HUES6 (cell line): Measurements from ENCODE around the gene CUX1.
A peak's percentile ranks its signal among the peaks of the same experiment; 100 is the strongest.

Source experiments
- H3K27ac ChIP-seq: 2 replicates; pipeline ENCODE4 v1.7.0; 2013; ENCODE audit warnings: low read depth, mild to moderate bottlenecking, low read length, inconsistent platforms
- H3K27me3 ChIP-seq: 2 replicates; pipeline ENCODE4 v1.6.1; 2013; ENCODE audit warnings: low read length; ENCODE audit not compliant: control insufficient read depth, insufficient read depth
- H3K36me3 ChIP-seq: 2 replicates; pipeline ENCODE4 v1.6.1; 2013; ENCODE audit warnings: low read length; ENCODE audit not compliant: control insufficient read depth, insufficient read depth
- H3K4me1 ChIP-seq: 2 replicates; pipeline ENCODE4 v1.6.1; 2013; ENCODE audit warnings: low read length; ENCODE audit not compliant: control insufficient read depth, insufficient read depth
- H3K4me3 ChIP-seq: 2 replicates; pipeline ENCODE4 v1.5.1; 2013; ENCODE audit warnings: low read depth, low read length
- H3K9ac ChIP-seq: one replicate; pipeline ENCODE4 v1.6.1; 2013; ENCODE audit warnings: mild to moderate bottlenecking, low read length
- H3K9me3 ChIP-seq: 2 replicates; pipeline ENCODE4 v1.6.1; 2013; ENCODE audit warnings: low read depth, low read length; ENCODE audit not compliant: control insufficient read depth, insufficient read depth

The CUX1 gene

DNA sequence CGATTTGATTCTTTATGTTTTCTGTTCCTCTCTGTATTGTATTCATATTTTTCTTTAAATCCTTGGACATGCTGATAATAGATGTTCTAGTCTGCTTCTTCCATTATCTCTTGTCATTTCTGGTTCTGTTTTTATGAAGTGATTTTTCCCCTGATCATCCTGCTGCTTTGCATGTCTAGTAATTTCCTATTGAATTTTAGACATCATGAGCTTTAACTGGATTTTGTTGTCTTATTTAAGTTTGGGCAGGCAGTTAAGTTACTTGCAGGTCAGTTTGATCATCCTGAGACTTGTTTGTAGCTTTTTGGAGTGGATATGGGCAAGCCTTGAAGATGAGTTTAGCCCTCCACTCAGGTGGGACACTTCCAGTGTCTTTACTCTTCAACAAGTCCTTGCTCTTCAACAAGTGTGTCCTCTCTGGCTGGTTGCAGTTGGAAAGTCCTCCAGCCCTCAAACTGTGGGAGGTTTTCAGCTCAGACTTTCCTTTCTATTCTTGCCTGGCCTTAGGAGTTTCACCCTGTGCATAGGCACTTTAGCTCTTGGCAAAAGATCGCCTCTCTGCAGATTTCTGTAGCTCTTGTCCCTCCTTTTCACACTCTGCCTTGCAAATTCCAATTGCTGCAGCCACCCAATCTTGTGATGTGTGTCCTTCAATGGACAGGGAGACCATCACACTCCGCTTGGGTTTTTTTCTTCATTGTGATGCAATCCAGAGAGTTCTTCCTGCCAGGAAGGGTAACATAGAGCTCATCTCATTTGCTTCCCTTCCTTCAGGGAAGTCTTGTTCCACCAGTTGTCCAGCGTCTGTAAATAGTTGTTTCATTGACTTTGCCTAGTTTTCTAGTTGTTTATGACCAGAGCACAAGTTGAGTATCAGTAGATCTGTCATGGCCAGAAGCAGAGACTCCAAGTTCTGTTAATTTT, 272.0 kb downstream of the CUX1 start:
- Histone ChIP-seq H3K4me1 (peaks cover 32% of the 10 kb centered on the region), H3K4me3 (no peak overlapping the region), H3K27me3 (no peaks in the 10 kb centered on the region), H3K9ac (no peak overlapping the region), H3K9me3 (peaks cover 5% of the 10 kb centered on the region; the same call in 1 of the 2 replicates), H3K36me3 (peaks cover 11% of the 10 kb centered on the region), H3K27ac (no peak overlapping the region)

DNA sequence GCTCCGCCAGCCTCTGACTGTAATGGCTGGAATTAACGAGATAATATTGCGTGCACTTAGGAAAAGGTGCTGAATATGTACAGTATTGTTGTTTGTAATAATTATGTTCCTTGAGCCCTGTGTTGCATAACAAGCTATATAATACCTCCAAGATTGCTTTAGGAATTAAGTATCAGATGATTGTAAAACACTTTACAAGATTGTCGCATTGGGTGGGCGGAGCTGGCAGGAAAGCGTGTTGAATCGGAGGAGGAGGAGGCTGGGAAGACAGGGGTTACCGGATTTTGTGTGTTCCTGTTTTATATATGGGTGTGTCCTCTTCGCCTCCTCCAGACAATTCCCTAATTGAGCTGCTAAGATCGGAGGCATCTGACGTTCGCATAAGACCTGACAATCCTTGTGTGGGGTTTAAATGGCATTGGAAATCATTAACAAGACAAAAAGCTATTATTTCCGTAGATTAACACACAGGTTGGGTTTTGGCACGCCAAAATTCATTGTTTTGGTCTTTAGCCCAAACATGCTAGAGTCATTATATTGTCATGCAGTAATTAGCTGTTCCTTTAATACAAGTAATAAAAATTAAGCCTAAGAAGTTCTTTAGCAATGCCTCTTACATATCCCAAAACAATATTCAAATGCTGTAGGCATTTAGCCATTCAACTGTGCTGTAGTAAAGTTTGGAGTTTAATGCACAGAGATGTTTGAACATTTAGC, 276.3 kb downstream of the CUX1 start:
- no peak overlapping the region for H3K4me3 ChIP-seq

GRCh38 chr7:102094316-102094650, 276.9 kb downstream of the CUX1 start:
- no peaks in the 10 kb centered on the region for H3K9me3 ChIP-seq
- peaks cover 37% of the 10 kb centered on the region for H3K4me1 ChIP-seq
- H3K36me3 ChIP-seq: peaks cover 10% of the 10 kb centered on the region; the same call in 1 of the 2 replicates
- no peak overlapping the region for H3K9ac ChIP-seq
- 0 out of 2 replicates have a peak overlapping the region, but pooled peaks have one; percentile 26 for H3K27ac ChIP-seq
- no peak overlapping the region for H3K4me3 ChIP-seq
- no peaks in the 10 kb centered on the region for H3K27me3 ChIP-seq

More for the DNA sequence above, 276.3 kb downstream of the CUX1 start:
- H3K9me3 ChIP-seq: no peaks in the 10 kb centered on the region
- H3K27ac ChIP-seq: 0 out of 2 replicates have a peak overlapping the region, but pooled peaks have one; percentile 26
- H3K36me3 ChIP-seq: peaks cover 7% of the 10 kb centered on the region; the same call in 1 of the 2 replicates
- H3K27me3 ChIP-seq: no peaks in the 10 kb centered on the region
- peaks cover 38% of the 10 kb centered on the region for H3K4me1 ChIP-seq
- H3K9ac ChIP-seq: no peak overlapping the region

GRCh38 chr7:102095321-102096011, 278.0 kb downstream of the CUX1 start:
- no peak overlapping the region for H3K27ac ChIP-seq
- peaks cover 10% of the 10 kb centered on the region; the same call in 1 of the 2 replicates for H3K36me3 ChIP-seq
- no peaks in the 10 kb centered on the region for H3K27me3 ChIP-seq
- no peak overlapping the region for H3K9ac ChIP-seq
- peaks cover 30% of the 10 kb centered on the region for H3K4me1 ChIP-seq
- H3K9me3 ChIP-seq: no peaks in the 10 kb centered on the region
- H3K4me3 ChIP-seq: no peak overlapping the region

DNA sequence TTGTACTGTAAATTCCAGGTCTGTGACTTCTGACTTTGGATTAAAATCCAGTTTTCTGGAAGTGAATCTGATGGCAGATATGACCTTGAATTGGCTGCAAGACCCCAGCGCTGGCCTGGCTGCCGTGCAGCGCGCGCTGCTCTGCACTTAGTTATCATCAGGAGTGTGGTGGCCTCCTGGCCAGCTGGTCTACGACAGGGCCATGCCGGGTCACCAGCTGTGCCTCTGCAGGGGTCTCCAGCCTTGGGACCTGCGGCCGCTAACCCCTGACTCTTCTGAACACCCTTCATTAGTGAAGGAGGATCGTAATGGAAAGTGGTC, 278.5 kb downstream of the CUX1 start:
- Histone ChIP-seq H3K4me1 (peaks cover 30% of the 10 kb centered on the region), H3K36me3 (peaks cover 10% of the 10 kb centered on the region), H3K9ac (no peak overlapping the region), H3K4me3 (no peak overlapping the region), H3K27ac (no peak overlapping the region), H3K9me3 (no peaks in the 10 kb centered on the region), H3K27me3 (no peaks in the 10 kb centered on the region)

GRCh38 chr7:102096706-102097427, 279.4 kb downstream of the CUX1 start:
- H3K36me3 ChIP-seq: peaks cover 13% of the 10 kb centered on the region
- H3K27me3 ChIP-seq: no peaks in the 10 kb centered on the region
- H3K9ac ChIP-seq: no peak overlapping the region
- H3K9me3 ChIP-seq: no peaks in the 10 kb centered on the region
- H3K4me3 ChIP-seq: no peak overlapping the region
- H3K4me1 ChIP-seq: peaks cover 30% of the 10 kb centered on the region
- H3K27ac ChIP-seq: no peak overlapping the region

- no peaks in the 10 kb centered on the region for H3K27me3 ChIP-seq
- H3K9me3 ChIP-seq: no peaks in the 10 kb centered on the region
- no peak overlapping the region for H3K27ac ChIP-seq
- no peak overlapping the region for H3K4me3 ChIP-seq
- peaks cover 22% of the 10 kb centered on the region for H3K4me1 ChIP-seq
- H3K36me3 ChIP-seq: peaks cover 18% of the 10 kb centered on the region
- no peak overlapping the region for H3K9ac ChIP-seq
These were observed 280.3 kb downstream of the CUX1 start for GRCh38 chr7:102097601-102098161.

DNA sequence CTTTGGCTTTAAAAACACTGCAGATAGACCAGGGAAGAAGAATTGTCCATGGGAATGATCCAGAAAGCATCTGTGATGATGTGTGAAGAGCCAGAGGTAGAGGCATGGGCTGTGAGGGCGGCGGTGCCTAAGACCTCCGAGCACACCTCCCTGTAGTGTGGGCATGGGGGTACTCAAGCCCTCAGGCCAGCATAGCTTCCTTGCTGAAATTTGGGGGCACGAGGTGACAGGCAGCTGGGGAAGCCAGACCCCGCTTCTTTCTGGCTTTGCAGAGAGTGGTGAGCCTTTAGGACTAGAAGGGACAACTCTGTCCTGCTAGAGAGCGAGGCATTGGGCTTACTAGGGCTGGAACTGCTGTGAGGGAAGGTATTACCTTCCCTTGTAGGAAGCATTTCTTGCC, 281.6 kb downstream of the CUX1 start:
- Histone ChIP-seq H3K27me3 (no peaks in the 10 kb centered on the region), H3K36me3 (peaks cover 24% of the 10 kb centered on the region), H3K9me3 (no peaks in the 10 kb centered on the region), H3K4me1 (peaks cover 10% of the 10 kb centered on the region), H3K9ac (no peak overlapping the region), H3K4me3 (no peak overlapping the region), H3K27ac (no peak overlapping the region)

DNA sequence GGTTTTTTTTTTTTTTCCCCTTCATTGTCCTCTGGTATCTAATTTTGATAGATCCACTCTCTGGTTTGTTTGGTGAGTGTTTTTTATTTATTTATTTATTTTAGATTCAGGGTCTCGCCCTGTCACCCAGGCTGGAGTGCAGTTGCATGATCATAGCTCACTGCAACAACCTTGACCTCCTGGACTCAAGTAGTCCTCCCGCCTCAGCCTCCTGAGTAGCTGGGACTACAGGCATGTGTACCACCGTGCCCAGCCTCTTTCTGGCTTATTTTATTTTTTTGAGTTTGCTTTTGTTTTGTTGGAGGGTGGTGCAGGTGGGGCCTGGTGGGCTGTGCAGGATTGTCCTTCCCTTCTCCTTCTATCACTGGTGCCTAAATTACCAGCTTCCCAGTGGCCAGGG, 282.0 kb downstream of the CUX1 start:
- H3K9me3 ChIP-seq: no peaks in the 10 kb centered on the region
- H3K27me3 ChIP-seq: no peaks in the 10 kb centered on the region
- no peak overlapping the region for H3K4me3 ChIP-seq
- no peak overlapping the region for H3K27ac ChIP-seq
- H3K4me1 ChIP-seq: peaks cover 5% of the 10 kb centered on the region; the same call in 1 of the 2 replicates
- no peak overlapping the region for H3K9ac ChIP-seq
- H3K36me3 ChIP-seq: peaks cover 29% of the 10 kb centered on the region

- Histone ChIP-seq H3K4me3 (no peak overlapping the region), H3K9ac (no peak overlapping the region), H3K9me3 (no peaks in the 10 kb centered on the region), H3K36me3 (peaks cover 36% of the 10 kb centered on the region), H3K27me3 (no peaks in the 10 kb centered on the region), H3K27ac (no peak overlapping the region), H3K4me1 (no peaks in the 10 kb centered on the region; the same call in 1 of the 2 replicates)
These were observed 283.7 kb downstream of the CUX1 start for GRCh38 chr7:102101111-102101551.
